Aorta (tissue), 5 donors: ENCODE results near the gene SWI5. TPM values are rescaled to one million over a fixed set of nuclear protein-coding genes. Genes with fewer than 3 reads are reported as not detected.

Experiments
- ATAC-seq: fragments of 200-7000 bp; cut with Tn5 transposase; one replicate; pipeline ENCODE4 v1.9.1; 2022; ENCODE audit warnings: moderate library complexity; ENCODE audit not compliant: low FRiP score
- DNase-seq, 2 donors: peaks; one replicate each; pipeline ENCODE4 v3.0.0-alpha.2; 2020
- H3K27ac ChIP-seq, 2 donors: one replicate each; pipeline ENCODE4 v1.5.1; 2013; ENCODE audit warnings: low read length in 2 of 2, mild to moderate bottlenecking in 2 of 2, moderate library complexity in 2 of 2, control low read depth in 1 of 2, inconsistent platforms in 1 of 2, low read depth in 1 of 2
- H3K27me3 ChIP-seq, 2 donors: one replicate each; pipeline ENCODE4 v1.6.1; 2013; ENCODE audit warnings: control low read depth in 1 of 2, low read length in 1 of 2, mild to moderate bottlenecking in 1 of 2, moderate library complexity in 1 of 2; ENCODE audit not compliant: insufficient read depth in 2 of 2, control insufficient read depth in 1 of 2
- H3K36me3 ChIP-seq, 2 donors: one replicate each; pipeline ENCODE4 v1.6.1; 2013; ENCODE audit warnings: control low read depth in 1 of 2, low read length in 1 of 2, mild to moderate bottlenecking in 1 of 2; ENCODE audit not compliant: insufficient read depth in 2 of 2, control insufficient read depth in 1 of 2
- H3K4me1 ChIP-seq, 2 donors: one replicate each; pipeline ENCODE4 v1.6.1; 2013; ENCODE audit warnings: low read length in 2 of 2, control low read depth in 1 of 2, mild to moderate bottlenecking in 1 of 2, moderate library complexity in 1 of 2; ENCODE audit not compliant: insufficient read depth in 2 of 2, control insufficient read depth in 1 of 2
- H3K4me3 ChIP-seq, 2 donors: one replicate each; pipeline ENCODE4 v1.5.1; 2013; ENCODE audit warnings: low read length in 2 of 2, control low read depth in 1 of 2, mild to moderate bottlenecking in 1 of 2
- H3K9me3 ChIP-seq: one replicate; pipeline ENCODE4 v1.6.1; 2013; ENCODE audit warnings: mild to moderate bottlenecking, low read length; ENCODE audit not compliant: control insufficient read depth
- WGBS, 2 donors: extraction: QIAGEN DNeasy Blood & Tissue Kit; methylation state at CpG; one replicate each; pipeline ENCODE4 v1.1.7; 2013; 5-methylcytosine and 5-hydroxymethylcytosine counted together
- intact Hi-C, 2 donors: fragments of 100-400 bp; cut with DNase I; formaldehyde crosslinking; loops; one replicate each; pipeline versions ENCODE4 v1.14.2 to v1.15.0; 2022
- polyA plus RNA-seq, 2 donors: library from polyadenylated mRNA; stranded (reverse); fragments of 200-250 nt; gene quantifications; one replicate each; pipeline ENCODE4 v1.2.3, GENCODE V29; 2013
- total RNA-seq, 2 donors: library from RNA; stranded (reverse); fragmentation: NEBNext Ultra II Directional; extraction: Animal tissue kit (Norgen Biotek cat#: 25700); gene quantifications; one replicate each; pipeline ENCODE4 v1.2.1, GENCODE V29; 2021
- donor health status: healthy with polysubstance abuse.
- donor health status: Bipolar disorder and iron deficiency.
- donor health status: DM: no; HTN: no; CAD: no.
- donor health status: DM: no; HTN: no; CAD: no.
- donor health status: DM: yes; HTN: yes; CAD: no.

The SWI5 gene
- total and polyA plus RNA-seq, 4 donors = 12.2 to 30.8 (median 22.4) TPM

- peak; percentile 16 for ATAC-seq
Measured at GRCh38 chr9:128243215-128244018, 32.7 kb upstream of the SWI5 start.

GRCh38 chr9:128244091-128244836 lies 31.8 kb upstream of the SWI5 start:
- Histone ChIP-seq H3K9me3 (no peaks in the 10 kb centered on the region), H3K27me3 (no peaks in the 10 kb centered on the region), H3K4me1 (no peaks in the 10 kb centered on the region), H3K4me3 (no peak overlapping the region), H3K27ac (no peak overlapping the region), H3K36me3 (no peaks in the 10 kb centered on the region)
- DNase-seq (peak in 1 of 2 donors; percentile 54), ATAC-seq (peak; percentile 12)
- intact Hi-C loops = no loop called here
- 48 to 56% methylated on average over 11 to 13 of the region's 13 CpGs for WGBS, 2 donors

More at GRCh38 chr9:128243215-128244018, 32.7 kb upstream of the SWI5 start:
- intact Hi-C loops = no loop called here
- Histone ChIP-seq H3K27me3 (no peaks in the 10 kb centered on the region), H3K4me1 (no peaks in the 10 kb centered on the region), H3K4me3 (no peak overlapping the region), H3K9me3 (no peaks in the 10 kb centered on the region), H3K36me3 (no peaks in the 10 kb centered on the region), H3K27ac (no peak overlapping the region)
- 60 to 62% methylated on average over 13 of the region's 13 CpGs for WGBS, 2 donors
- DNase-seq = peak in 1 of 2 donors; percentile 62

DNA sequence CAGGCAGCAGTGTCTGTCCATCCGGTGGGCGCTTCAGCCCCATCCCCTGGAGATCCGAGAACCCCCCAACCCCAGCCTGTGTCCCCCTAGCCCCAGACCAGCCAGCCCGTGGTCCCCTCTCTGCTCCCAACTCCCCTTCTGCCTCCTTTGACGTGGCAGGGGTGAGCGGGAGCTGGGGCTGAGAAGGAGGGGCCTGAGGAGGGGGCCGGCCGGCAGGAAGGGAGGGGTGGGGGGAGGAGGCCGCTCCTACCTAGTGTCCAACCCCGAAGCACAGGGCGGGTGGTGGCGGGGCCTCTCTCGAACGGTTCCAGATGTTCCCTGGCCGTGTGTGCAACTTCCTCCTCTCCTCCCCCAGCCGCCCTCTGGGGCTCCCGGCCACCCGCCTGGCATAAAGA lies 31.2 kb upstream of the SWI5 start:
- H3K4me1 ChIP-seq = no peaks in the 10 kb centered on the region
- ATAC-seq = peak; percentile 85
- no peaks in the 10 kb centered on the region for H3K9me3 ChIP-seq
- H3K36me3 ChIP-seq = no peaks in the 10 kb centered on the region
- DNase-seq = peak; percentile 85 to 88
- no peaks in the 10 kb centered on the region for H3K27me3 ChIP-seq
- intact Hi-C loops = no loop called here
- WGBS, 2 donors = 6 to 8% methylated on average over 11 to 18 of the region's 18 CpGs
- H3K4me3 ChIP-seq = no peak overlapping the region
- no peak overlapping the region for H3K27ac ChIP-seq

DNA sequence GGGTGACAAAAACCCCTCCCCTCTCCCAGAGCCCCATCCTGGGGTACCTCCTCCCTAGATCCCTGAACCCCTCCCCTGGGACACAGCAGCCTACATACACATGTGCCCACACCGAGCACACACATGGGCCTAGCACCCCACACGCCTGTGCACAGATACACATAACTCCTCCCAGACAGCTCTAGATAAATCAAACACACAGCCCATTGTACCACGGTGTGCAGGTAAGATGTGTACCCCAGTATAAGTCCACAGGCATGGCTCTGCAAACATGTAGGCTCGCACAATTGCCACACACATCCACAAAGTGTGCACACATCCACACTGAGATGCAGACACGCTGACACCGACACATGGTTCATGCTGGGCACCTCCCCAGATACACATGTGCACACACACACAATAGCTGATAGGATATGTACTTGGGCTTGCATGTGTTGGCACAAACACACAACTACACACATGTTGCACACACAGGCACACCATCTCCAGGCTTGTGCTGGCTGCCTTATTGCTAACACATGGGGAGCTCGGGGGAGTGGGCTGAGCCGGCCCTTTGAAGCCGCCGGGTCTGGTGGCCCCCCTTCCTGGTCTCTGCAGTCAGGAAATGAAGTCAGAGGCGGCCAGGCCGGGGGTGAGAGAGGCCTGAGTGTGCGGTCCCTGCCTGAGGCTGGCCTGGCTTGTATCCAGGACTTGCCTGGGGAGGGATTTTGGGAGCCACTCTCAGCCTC lies 30.5 kb upstream of the SWI5 start:
- Histone ChIP-seq H3K27ac (no peak overlapping the region), H3K4me1 (no peaks in the 10 kb centered on the region), H3K27me3 (no peaks in the 10 kb centered on the region), H3K9me3 (no peaks in the 10 kb centered on the region), H3K4me3 (no peak overlapping the region), H3K36me3 (no peaks in the 10 kb centered on the region)
- ATAC-seq (no peak), DNase-seq (peak in 1 of 2 donors; percentile 65)
- 45 to 51% methylated on average over 13 of the region's 13 CpGs for WGBS, 2 donors
- intact Hi-C loops = no loop called here

GRCh38 chr9:128246471-128246870 lies 29.6 kb upstream of the SWI5 start:
- H3K36me3 ChIP-seq = no peaks in the 10 kb centered on the region
- no peaks in the 10 kb centered on the region for H3K4me1 ChIP-seq
- H3K27me3 ChIP-seq = no peaks in the 10 kb centered on the region
- no peak overlapping the region for H3K27ac ChIP-seq
- no peaks in the 10 kb centered on the region for H3K9me3 ChIP-seq
- no peak for DNase-seq
- no peak overlapping the region for H3K4me3 ChIP-seq
- ATAC-seq = no peak
- 83 to 86% methylated on average over 2 of the region's 2 CpGs for WGBS, 2 donors
- intact Hi-C loops = no loop called here

- peak in 1 of 2 donors; percentile 29 for DNase-seq
- no peaks in the 10 kb centered on the region for H3K27me3 ChIP-seq
- H3K4me3 ChIP-seq = no peak overlapping the region
- intact Hi-C loops = no loop called here
- no peak for ATAC-seq
- 86 to 88% methylated on average over 5 of the region's 5 CpGs for WGBS, 2 donors
- no peaks in the 10 kb centered on the region for H3K36me3 ChIP-seq
- no peaks in the 10 kb centered on the region for H3K4me1 ChIP-seq
- H3K27ac ChIP-seq = no peak overlapping the region
- H3K9me3 ChIP-seq = no peaks in the 10 kb centered on the region
Measured at GRCh38 chr9:128247226-128247803, 28.8 kb upstream of the SWI5 start.

GRCh38 chr9:128249558-128249907 lies 26.5 kb upstream of the SWI5 start:
- DNase-seq = no peak
- Histone ChIP-seq H3K9me3 (no peaks in the 10 kb centered on the region), H3K36me3 (no peaks in the 10 kb centered on the region), H3K27ac (no peak overlapping the region), H3K4me1 (no peaks in the 10 kb centered on the region), H3K27me3 (no peaks in the 10 kb centered on the region), H3K4me3 (no peak overlapping the region)
- intact Hi-C loops = no loop called here
- 83 to 84% methylated on average over 8 of the region's 8 CpGs for WGBS, 2 donors
- no peak for ATAC-seq

- no peaks in the 10 kb centered on the region for H3K9me3 ChIP-seq
- no peak overlapping the region for H3K27ac ChIP-seq
- H3K4me1 ChIP-seq = no peaks in the 10 kb centered on the region
- ATAC-seq (peak; percentile 86), DNase-seq (peak; percentile 87 to 94)
- H3K27me3 ChIP-seq = no peaks in the 10 kb centered on the region
- no peaks in the 10 kb centered on the region for H3K36me3 ChIP-seq
- 14 to 18% methylated on average over 70 to 81 of the region's 81 CpGs for WGBS, 2 donors
- H3K4me3 ChIP-seq = no peak overlapping the region
- intact Hi-C loops = no loop called here
Measured at GRCh38 chr9:128249908-128250838, 25.9 kb upstream of the SWI5 start.
